GM19240 (cell line): Measurements from ENCODE around the gene PRAMEF15.
"Not testable (repeated sequence)": the region's sequence is repeated elsewhere in the genome, so short reads cannot be mapped to it uniquely, and the experiment has no call there.

Source experiments
- DNase-seq: peaks from one replicate; pipeline ENCODE4 v3.0.0; 2011; ENCODE audit warnings: low spot score; ENCODE audit not compliant: insufficient read length

The PRAMEF15 gene

GRCh38 chr1:13315281-13315680, at the start of gene PRAMEF15:
Gene PRAMEF15 (plus strand): TSS chr1:13315581. CDS start chr1:13318408, 2,827 bp downstream.
- not testable (repeated sequence) for DNase-seq

GRCh38 chr1:13277016-13277415, 38.4 kb upstream of the PRAMEF15 start:
- not testable (repeated sequence) for DNase-seq

GRCh38 chr1:13279617-13280016, 35.8 kb upstream of the PRAMEF15 start:
- DNase-seq: not testable (repeated sequence)

- not testable (repeated sequence) for DNase-seq
Observed at GRCh38 chr1:13285037-13285436, 30.3 kb upstream of the PRAMEF15 start, which contains the start of gene PRAMEF8. Gene PRAMEF8 (minus strand): TSS chr1:13285137. CDS start chr1:13284091, 1,046 bp downstream.

- DNase-seq: not testable (repeated sequence)
Observed at GRCh38 chr1:13289030-13289429, 26.4 kb upstream of the PRAMEF15 start.

- DNase-seq: not testable (repeated sequence)
Observed at GRCh38 chr1:13297216-13297931, 18.0 kb upstream of the PRAMEF15 start.

- not testable (repeated sequence) for DNase-seq
Observed at GRCh38 chr1:13298699-13299098, 16.7 kb upstream of the PRAMEF15 start.

- not testable (repeated sequence) for DNase-seq
Observed at GRCh38 chr1:13302197-13302596, 13.2 kb upstream of the PRAMEF15 start.

GRCh38 chr1:13303239-13303638, 12.1 kb upstream of the PRAMEF15 start, which contains the start of gene PRAMEF33:
Gene PRAMEF33 (plus strand): TSS chr1:13303539. CDS start chr1:13305955, 2,416 bp downstream.
- DNase-seq: not testable (repeated sequence)

- not testable (repeated sequence) for DNase-seq
Observed at GRCh38 chr1:13342496-13342895, 27.1 kb downstream of the PRAMEF15 start.

GRCh38 chr1:13347034-13347433, 31.7 kb downstream of the PRAMEF15 start, which contains the start of gene PRAMEF14:
Gene PRAMEF14 (minus strand): TSS chr1:13347134. CDS start chr1:13345314, 1,820 bp downstream.
- not testable (repeated sequence) for DNase-seq

- not testable (repeated sequence) for DNase-seq
Observed at GRCh38 chr1:13353476-13353875, 38.1 kb downstream of the PRAMEF15 start.

- DNase-seq: not testable (repeated sequence)
Observed at GRCh38 chr1:13354475-13354874, 39.1 kb downstream of the PRAMEF15 start.

GRCh38 chr1:13356774-13357173, 41.4 kb downstream of the PRAMEF15 start:
- DNase-seq: peak; percentile 2

- not testable (repeated sequence) for DNase-seq
Observed at GRCh38 chr1:13362364-13362763, 47.0 kb downstream of the PRAMEF15 start.

GRCh38 chr1:13364928-13365327, 49.5 kb downstream of the PRAMEF15 start:
- DNase-seq: not testable (repeated sequence)

GRCh38 chr1:13366536-13366935, 51.2 kb downstream of the PRAMEF15 start:
- not testable (repeated sequence) for DNase-seq

- not testable (repeated sequence) for DNase-seq
Observed at GRCh38 chr1:13368544-13368943, 53.2 kb downstream of the PRAMEF15 start.
